Pulmonary artery endothelial cell (primary cell): Measurements from ENCODE around the gene COL23A1. TPM values are rescaled to one million over a fixed set of nuclear protein-coding genes. Genes with fewer than 3 reads are reported as not detected.
"Not testable (repeated sequence)": the region's sequence is repeated elsewhere in the genome, so short reads cannot be mapped to it uniquely, and the experiment has no call there.

ENCODE experiments used
- DNase-seq: peaks from one replicate; pipeline ENCODE4 v3.0.0-alpha.2; 2011; ENCODE audit warnings: low read depth, low spot score
- total RNA-seq: library from RNA; depleted of rRNA; stranded (reverse); fragments of >200 nt; gene quantifications from 2 replicates; pipeline ENCODE4 v1.2.3, GENCODE V29; 2014

COL23A1 gene
- total RNA-seq, 1 donor from 2014 or later = not detected

DNA sequence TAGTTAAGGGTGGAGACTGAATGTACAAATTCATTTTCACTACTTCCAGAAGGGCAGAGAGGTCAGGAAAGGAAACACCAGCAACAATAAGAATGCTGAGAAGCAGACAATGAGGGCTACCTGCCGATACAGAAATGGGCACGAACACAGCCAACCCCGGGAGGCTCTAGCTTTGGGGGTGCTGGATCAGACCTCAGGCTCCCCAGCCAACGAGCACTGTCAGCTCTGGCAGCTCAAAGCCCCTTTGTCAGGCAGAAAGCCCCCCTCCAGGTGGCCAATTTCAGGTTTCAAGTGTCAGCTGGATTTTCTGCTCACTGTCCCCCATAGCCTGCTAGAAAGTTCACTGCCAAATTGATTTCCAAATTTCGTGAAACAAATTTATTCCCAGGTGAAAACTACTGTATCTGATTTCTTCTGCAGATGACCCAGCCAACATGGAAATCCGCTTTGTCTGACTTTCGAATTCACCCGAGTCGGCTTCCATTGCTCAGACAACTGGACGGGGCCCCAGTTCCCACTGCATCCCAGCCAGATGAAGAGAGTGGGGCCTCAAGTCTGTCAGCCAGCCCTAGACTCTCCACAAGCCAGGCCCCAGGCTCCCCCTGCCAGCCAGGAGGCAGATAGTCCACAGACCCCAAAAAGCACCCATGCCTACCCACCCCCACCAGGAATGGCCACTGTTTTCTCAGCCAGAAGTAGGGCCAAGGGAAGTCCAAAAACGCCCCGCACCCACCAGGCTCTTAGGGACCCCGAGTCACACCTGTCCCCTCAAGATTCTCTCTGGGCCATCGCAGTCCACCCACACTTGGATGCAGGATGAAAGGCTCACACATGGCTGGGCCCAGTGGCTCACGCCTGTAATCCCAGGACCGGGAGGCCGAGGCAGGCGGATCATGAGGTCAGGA, 261.1 kb downstream of the COL23A1 start:
- DNase-seq = no peak

DNA sequence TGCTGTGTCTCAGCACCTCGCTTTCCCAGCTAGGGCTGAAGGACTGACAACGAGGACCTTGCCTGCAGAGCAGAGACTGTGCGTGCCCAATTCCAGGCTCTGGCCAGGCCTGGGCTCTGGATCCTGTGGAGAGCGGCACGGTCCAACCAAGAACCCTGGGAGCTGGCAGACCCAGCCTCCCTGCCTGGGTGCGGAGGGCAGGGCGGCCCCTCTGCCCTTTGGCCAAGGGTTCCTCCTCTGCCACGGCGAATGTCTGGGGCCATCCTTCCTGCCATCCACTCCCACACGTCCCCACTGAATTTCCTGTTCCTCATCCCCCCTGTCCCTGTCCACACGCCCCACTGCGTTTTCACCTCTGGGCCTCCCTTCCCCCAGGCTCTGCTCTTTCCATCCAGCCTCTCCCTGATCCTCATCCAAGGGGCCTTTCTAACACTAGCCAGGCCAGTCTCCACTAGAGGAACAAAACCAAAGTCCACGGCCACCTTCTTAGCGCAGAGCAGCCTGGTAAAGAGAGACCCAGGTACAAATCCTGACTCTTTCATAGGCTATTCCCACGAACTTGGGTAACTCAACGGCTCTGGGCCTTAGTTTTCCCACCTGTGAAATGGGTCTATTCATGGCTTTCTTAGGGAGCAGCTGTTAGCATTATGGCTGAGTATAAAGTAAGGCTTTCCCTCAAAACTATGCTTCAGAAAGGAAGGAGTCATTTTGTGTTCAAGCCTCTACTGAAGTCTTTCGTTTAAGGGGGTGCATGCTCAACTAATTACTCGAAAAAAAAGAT, 262.1 kb downstream of the COL23A1 start:
- DNase-seq = no peak

- DNase-seq = no peak
These were observed 262.7 kb downstream of the COL23A1 start for GRCh38 chr5:178327446-178327845.

GRCh38 chr5:178326374-178326715, 263.8 kb downstream of the COL23A1 start:
- DNase-seq = no peak

- no peak for DNase-seq
These were observed 264.4 kb downstream of the COL23A1 start for GRCh38 chr5:178325679-178326373.

DNA sequence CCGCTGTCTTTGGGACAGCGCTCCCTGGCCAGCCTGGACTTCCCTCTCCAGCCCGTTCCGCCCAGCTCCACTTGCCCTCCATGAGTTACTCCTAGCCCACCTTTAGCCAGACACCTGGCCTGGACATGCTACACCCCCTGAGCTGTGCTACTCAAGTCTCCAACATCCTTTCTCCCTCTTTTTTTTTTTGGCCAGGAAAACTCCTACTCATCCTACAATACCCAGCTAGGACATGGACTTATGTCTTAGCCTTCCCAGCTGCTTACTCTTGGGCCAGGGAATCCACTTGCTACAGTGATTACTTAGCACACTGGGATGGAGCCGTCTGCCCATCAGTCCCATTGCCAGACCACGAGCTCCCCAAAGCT, 264.9 kb downstream of the COL23A1 start:
- no peak for DNase-seq

DNA sequence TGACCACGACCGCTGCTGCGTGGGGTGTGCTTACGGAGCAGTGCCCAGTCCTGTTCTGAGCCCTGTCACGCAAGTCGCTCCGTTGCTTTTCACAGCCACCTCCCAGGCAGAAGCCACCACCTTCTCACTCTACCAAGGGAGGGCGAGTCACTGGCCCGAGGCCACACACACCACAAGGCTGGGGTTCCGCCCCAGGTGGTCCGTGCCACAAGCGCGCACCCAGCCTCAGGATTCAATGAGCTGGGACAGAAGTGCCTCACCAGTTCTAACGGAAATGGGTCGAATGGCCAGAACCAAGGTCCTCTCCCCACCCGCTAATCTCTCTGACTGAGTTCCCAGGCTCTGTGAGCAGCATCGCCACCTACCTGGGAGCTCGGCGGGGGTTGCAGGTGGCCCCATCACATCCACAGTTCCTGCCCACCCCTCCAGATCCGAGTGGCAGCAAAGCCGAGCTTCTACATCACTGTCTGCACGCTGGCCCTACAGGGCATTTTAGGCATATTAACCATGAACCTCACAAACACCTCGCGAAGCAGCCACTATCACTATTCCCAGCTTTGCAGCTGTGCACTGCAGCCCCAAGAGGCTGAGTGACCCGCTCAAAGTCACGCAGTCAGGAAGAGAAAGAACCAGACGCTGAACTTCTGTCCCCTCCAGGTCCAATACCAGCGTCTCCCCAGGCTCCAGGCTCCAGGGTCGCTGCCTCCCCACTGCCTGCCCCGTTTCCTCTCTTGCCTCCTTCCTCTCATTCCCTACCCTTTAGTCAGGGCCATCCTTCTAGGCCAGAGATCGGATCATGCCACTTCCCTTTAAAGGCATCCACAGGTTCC, 265.5 kb downstream of the COL23A1 start:
- DNase-seq = no peak

DNA sequence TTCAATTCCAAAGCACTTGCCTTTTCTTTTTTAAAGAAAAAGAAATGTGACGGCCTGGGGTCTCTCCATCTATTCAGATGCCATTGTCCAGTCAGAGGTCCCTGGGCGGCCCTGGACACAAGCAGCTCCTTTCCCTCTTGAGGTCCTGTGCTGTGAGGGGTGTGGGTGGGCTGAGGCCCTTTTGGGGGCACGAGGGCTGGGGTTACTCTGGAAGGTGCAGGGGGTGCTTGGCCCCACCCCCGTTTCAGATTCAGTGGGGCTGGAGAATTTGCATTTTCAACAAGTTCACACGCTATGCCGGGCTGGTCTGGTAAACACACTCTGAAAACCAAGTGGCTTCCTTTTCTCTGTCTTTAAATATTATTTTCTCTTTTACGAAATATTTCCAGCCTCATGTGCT, 266.2 kb downstream of the COL23A1 start:
- DNase-seq = no peak

- DNase-seq = no peak
These were observed 266.7 kb downstream of the COL23A1 start for GRCh38 chr5:178323541-178323865.

- no peak for DNase-seq
These were observed 267.3 kb downstream of the COL23A1 start for GRCh38 chr5:178322736-178323540.

DNA sequence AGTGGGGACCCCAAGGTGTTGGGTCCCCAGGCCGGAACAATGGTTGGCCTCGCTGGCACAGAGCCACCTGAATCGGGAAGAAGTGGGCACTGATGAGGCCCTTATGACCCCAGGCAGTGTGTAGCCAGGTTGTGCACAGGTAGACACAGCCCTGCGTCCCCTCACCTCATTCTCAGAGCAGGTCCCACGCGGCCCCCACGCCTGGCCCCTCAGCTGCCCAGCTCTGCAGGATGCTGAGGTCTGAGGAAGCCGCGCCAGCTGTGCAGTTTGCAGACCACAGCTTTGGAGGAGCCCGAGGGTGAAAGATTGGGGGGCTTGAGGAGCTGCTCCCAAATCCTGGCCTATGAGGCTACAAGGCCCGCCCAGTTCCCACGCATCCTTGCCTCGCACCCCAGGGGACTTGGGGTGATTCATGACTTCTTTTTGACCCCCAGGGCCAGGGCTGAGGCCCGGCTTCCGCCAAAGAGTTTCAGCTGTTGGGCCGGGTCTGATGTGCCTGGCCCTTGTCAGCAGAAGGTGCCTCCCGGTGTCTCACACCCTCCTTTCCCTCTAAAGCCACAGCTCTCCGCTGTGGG, 269.8 kb downstream of the COL23A1 start:
- no peak for DNase-seq

GRCh38 chr5:178319541-178320041, 270.6 kb downstream of the COL23A1 start:
- no peak for DNase-seq

DNA sequence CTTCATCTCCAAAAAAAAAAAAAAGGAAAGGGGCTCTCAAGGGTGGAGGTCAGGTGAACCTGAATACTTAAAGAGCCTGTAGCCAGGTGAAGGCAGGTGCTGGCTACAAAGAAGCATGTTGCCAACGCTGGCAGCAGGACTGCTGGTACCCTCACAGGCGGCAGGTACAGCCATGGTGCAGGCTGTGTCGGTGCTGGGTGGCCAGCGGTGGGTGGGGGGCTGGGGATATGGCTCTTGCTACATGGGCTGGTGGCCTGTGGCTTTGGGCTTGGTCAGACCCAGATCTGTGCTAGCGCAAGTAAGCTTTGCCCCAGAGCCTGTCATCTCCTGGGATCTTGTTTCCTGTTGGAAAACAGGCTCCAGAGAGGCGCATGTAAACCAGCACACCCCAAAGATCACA, 271.3 kb downstream of the COL23A1 start:
- DNase-seq = no peak

DNA sequence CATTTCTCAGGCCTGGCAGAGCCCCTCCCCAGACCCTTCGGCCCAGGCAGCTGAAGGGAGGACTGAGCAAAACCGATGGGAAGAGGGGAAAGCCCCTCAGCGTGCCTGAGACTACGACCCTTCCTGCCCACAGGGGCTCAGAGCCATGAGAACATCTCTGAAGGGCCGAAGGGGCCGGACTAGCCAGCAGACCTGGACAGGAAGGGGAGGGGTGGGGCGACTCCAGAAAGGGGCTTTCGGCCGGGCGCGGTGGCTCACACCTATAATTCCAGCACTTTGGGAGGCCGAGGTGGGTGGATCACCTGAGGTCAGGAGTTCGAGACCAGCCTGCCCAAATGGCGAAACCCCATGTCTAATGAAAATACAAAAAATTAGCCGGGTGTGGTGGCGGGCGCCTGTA, 271.8 kb downstream of the COL23A1 start:
- DNase-seq = no peak

GRCh38 chr5:178317727-178318126, 272.5 kb downstream of the COL23A1 start:
- DNase-seq = not testable (repeated sequence)

GRCh38 chr5:178314961-178315820, 275.0 kb downstream of the COL23A1 start:
- DNase-seq = no peak

DNA sequence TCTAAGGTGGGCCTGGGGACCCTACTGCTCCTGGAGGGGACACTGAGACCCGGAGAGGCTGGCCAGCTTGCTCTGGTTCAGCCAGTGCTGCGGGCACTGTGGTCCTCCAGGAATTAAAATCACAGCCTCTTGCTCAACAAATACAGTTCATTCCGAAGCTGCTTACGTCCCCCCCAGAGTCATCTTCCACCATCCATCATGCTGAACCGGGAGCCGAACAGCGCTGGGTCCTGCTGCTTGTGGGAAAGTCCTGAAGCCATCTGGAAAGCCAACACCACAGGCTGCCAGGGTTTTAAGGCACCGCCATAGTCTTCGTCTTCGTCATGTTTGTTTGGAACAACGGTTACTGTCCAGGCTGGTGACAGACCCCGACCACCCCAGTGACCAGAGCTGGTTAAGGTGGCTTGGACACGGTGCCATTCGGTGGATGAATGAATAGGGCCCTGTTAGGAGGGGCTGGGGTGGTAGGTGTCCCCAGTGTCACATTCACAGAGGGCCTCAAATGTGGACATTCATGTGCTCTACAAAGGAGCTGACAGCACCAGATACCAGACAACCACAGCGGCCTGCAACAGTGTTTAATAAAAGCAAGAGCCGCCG, 276.0 kb downstream of the COL23A1 start:
- no peak for DNase-seq

GRCh38 chr5:178313316-178313715, 276.9 kb downstream of the COL23A1 start:
- no peak for DNase-seq

GRCh38 chr5:178312880-178313282, 277.3 kb downstream of the COL23A1 start:
- DNase-seq = no peak
